DOHH2 (cell line): Measurements from ENCODE around the gene SLC29A3.

ENCODE experiments used
- H3F3A ChIP-seq: fragments of 200-600 bp; sonication (generic), shearing (Covaris generic); 2 replicates; pipeline ENCODE4 v1.6.0; 2016; ENCODE audit warnings: antibody characterized with exemption, mild to moderate bottlenecking; ENCODE audit not compliant: control insufficient read depth, insufficient read depth
- H3K27ac ChIP-seq: fragments of 200-600 bp; sonication (generic); 2 replicates; pipeline ENCODE4 v1.5.1; 2014; ENCODE audit warnings: low read depth, mild to moderate bottlenecking, low read length, moderate library complexity
- H3K27me3 ChIP-seq: fragments of 200-600 bp; sonication (generic); 2 replicates; pipeline ENCODE4 v1.6.1; 2014; ENCODE audit warnings: mild to moderate bottlenecking, low read length, mixed read lengths; ENCODE audit not compliant: control insufficient read depth
- H3K36me3 ChIP-seq: fragments of 200-600 bp; sonication (generic); 2 replicates; pipeline ENCODE4 v1.6.1; 2014; ENCODE audit warnings: mild to moderate bottlenecking, low read length, moderate library complexity, mixed read lengths; ENCODE audit not compliant: control insufficient read depth
- H3K4me1 ChIP-seq: fragments of 200-600 bp; sonication (generic); 2 replicates; pipeline ENCODE4 v1.6.1; 2014; ENCODE audit warnings: mild to moderate bottlenecking, low read length, mixed read lengths; ENCODE audit not compliant: control insufficient read depth
- H3K4me2 ChIP-seq: fragments of 200-600 bp; sonication (generic); 2 replicates; pipeline ENCODE4 v1.6.0; 2014; ENCODE audit warnings: mild to moderate bottlenecking, low read length, moderate library complexity
- H3K4me3 ChIP-seq: fragments of 200-600 bp; sonication (generic); 2 replicates; pipeline ENCODE4 v1.5.1; 2014; ENCODE audit warnings: mild to moderate bottlenecking, low read length, mixed read lengths
- H3K79me2 ChIP-seq: fragments of 200-600 bp; sonication (generic); 2 replicates; pipeline ENCODE4 v1.6.1; 2014; ENCODE audit warnings: mild to moderate bottlenecking, low read length, mixed read lengths; ENCODE audit not compliant: control insufficient read depth
- H3K9me2 ChIP-seq: fragments of 200-600 bp; sonication (generic); replicated peaks from 2 replicates; pipeline ENCODE4 v1.6.1; 2014; ENCODE audit warnings: mild to moderate bottlenecking, low read length, mixed read lengths; ENCODE audit not compliant: control insufficient read depth
- H3K9me3 ChIP-seq: fragments of 200-600 bp; sonication (generic); 2 replicates; pipeline ENCODE4 v1.6.1; 2014; ENCODE audit warnings: antibody characterized with exemption, low read length, mixed read lengths; ENCODE audit not compliant: control insufficient read depth, insufficient read depth
- H4K20me1 ChIP-seq: fragments of 200-600 bp; sonication (generic); 2 replicates; pipeline ENCODE4 v1.6.0; 2014; ENCODE audit warnings: low read depth, mild to moderate bottlenecking, antibody characterized with exemption, low read length, moderate library complexity; ENCODE audit not compliant: control insufficient read depth, insufficient read depth
- CTCF ChIP-seq: fragments of 200-600 bp; sonication (generic); IDR thresholded peaks from one replicate; pipeline ENCODE4 v1.5.1; 2014; ENCODE audit warnings: antibody characterized with exemption, mild to moderate bottlenecking, low read depth, low read length; ENCODE audit not compliant: poor library complexity, severe bottlenecking
- EZH2phosphoT487 ChIP-seq: fragments of 200-600 bp; sonication (generic); IDR thresholded peaks from 2 replicates; pipeline ENCODE4 v1.6.1; 2017; ENCODE audit warnings: borderline replicate concordance, mild to moderate bottlenecking, antibody characterized with exemption, low read length, moderate library complexity, mixed read lengths

The SLC29A3 gene

GRCh38 chr10:71368643-71369042 lies 49.6 kb downstream of the SLC29A3 start:
- H3K4me1 ChIP-seq, result peaks cover 30% of the 10 kb centered on the region
- no peaks in the 10 kb centered on the region for H3K27me3 ChIP-seq
- H3K4me3 ChIP-seq, result no peak overlapping the region
- H4K20me1 ChIP-seq, result no peaks in the 10 kb centered on the region
- TF ChIP-seq EZH2phosphoT487 (no peak), CTCF (peak; percentile 49)
- H3K4me2 ChIP-seq, result no peak overlapping the region
- no peaks in the 10 kb centered on the region for H3K36me3 ChIP-seq
- H3K9me3 ChIP-seq, result no peaks in the 10 kb centered on the region
- no peaks in the 10 kb centered on the region for H3K9me2 ChIP-seq
- no peaks in the 10 kb centered on the region for H3K79me2 ChIP-seq
- H3F3A ChIP-seq, result no peaks in the 10 kb centered on the region
- H3K27ac ChIP-seq, result no peak overlapping the region

DNA sequence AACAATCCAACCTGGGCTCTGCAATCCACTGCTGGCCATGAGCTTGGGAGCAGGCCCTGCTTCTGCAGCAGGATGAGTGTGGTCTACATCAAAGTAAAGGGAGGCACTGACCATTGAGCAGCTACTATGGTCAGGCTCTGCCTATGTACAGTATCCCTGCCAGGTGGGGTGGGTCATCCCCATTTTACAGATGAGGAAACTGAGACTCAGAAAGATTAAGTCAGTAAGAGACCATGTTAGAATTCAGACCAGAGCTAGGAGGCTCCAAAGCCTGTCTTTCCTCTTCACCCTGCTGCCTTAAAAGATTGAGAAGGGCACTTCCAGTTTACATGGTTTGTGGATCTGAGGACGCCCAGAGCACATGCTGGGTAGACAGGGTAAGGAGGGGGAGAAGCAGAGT lies 50.5 kb downstream of the SLC29A3 start:
- no peaks in the 10 kb centered on the region for H3K9me3 ChIP-seq
- H3K4me2 ChIP-seq, result no peak overlapping the region
- no peaks in the 10 kb centered on the region for H3K36me3 ChIP-seq
- H3K4me1 ChIP-seq, result peaks cover 33% of the 10 kb centered on the region
- TF ChIP-seq CTCF, result no peak
- TF ChIP-seq EZH2phosphoT487, result no peak
- H3K9me2 ChIP-seq, result no peaks in the 10 kb centered on the region
- H3K27ac ChIP-seq, result no peak overlapping the region
- H3K79me2 ChIP-seq, result no peaks in the 10 kb centered on the region
- no peaks in the 10 kb centered on the region for H4K20me1 ChIP-seq
- H3K4me3 ChIP-seq, result no peak overlapping the region
- no peaks in the 10 kb centered on the region for H3F3A ChIP-seq
- no peaks in the 10 kb centered on the region for H3K27me3 ChIP-seq

DNA sequence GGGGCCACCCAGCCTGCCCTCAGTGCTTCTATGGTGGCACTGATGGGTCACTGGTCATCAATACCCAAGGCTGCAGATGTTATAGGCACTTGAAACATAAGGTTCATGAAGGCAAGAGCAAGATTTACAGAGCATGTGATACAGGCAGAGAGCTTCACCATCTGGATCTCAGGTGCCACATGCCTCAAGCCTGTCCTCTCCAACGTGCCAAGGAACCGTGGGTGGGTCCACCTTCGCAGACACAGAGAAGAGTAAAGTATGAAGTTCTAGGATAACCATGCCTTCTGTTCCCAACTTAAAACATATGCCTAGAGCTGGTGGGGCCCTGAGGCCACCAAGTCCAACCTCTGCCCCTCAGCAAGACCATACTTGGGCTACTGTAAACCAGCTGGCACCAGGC lies 51.0 kb downstream of the SLC29A3 start:
- H3K9me2 ChIP-seq, result no peaks in the 10 kb centered on the region
- H3K9me3 ChIP-seq, result no peaks in the 10 kb centered on the region
- peaks cover 33% of the 10 kb centered on the region for H3K4me1 ChIP-seq
- H3K79me2 ChIP-seq, result no peaks in the 10 kb centered on the region
- H3K36me3 ChIP-seq, result no peaks in the 10 kb centered on the region
- H3K27me3 ChIP-seq, result no peaks in the 10 kb centered on the region
- no peak for TF ChIP-seq CTCF
- no peak for TF ChIP-seq EZH2phosphoT487
- H3F3A ChIP-seq, result no peaks in the 10 kb centered on the region
- H3K4me3 ChIP-seq, result no peak overlapping the region
- no peaks in the 10 kb centered on the region for H4K20me1 ChIP-seq
- H3K27ac ChIP-seq, result no peak overlapping the region
- H3K4me2 ChIP-seq, result no peak overlapping the region

- H3F3A ChIP-seq, result no peaks in the 10 kb centered on the region
- no peaks in the 10 kb centered on the region for H3K27me3 ChIP-seq
- no peak overlapping the region for H3K4me3 ChIP-seq
- H3K36me3 ChIP-seq, result no peaks in the 10 kb centered on the region
- no peaks in the 10 kb centered on the region for H4K20me1 ChIP-seq
- H3K79me2 ChIP-seq, result no peaks in the 10 kb centered on the region
- no peak overlapping the region for H3K27ac ChIP-seq
- H3K9me2 ChIP-seq, result no peaks in the 10 kb centered on the region
- no peak for TF ChIP-seq CTCF
- TF ChIP-seq EZH2phosphoT487, result no peak
- H3K9me3 ChIP-seq, result no peaks in the 10 kb centered on the region
- peaks cover 45% of the 10 kb centered on the region for H3K4me1 ChIP-seq
- H3K4me2 ChIP-seq, result peak overlapping the region; percentile 20
These were observed 52.7 kb downstream of the SLC29A3 start for GRCh38 chr10:71371750-71372166.
